GM12878 (cell line): ENCODE results near the gene SON. TPM values are rescaled to one million over a fixed set of nuclear protein-coding genes. Genes with fewer than 3 reads are reported as not detected.

Experiments
- ATAC-seq: fragments of 200-7000 bp; cut with Tn5 transposase; 3 replicates; pipeline ENCODE4 v1.9.1; 2020; ENCODE audit warnings: mild to moderate bottlenecking, moderate library complexity
- BruUV-seq: library from RNA; stranded (reverse); fragments of 400-500 nt; replicated peaks from 2 replicates; lab custom pipeline; 2021; lab: Mats Ljungman, UMichigan
- CTCF ChIA-PET: fragments of 300-600 bp; sonication (Branson Sonifier 250); formaldehyde crosslinking; extraction: SDS; loops from one replicate; lab custom pipeline; 2021; ENCODE audit warnings: inconsistent platforms; lab: Yijun Ruan, JAX
- POLR2A ChIA-PET: fragments of 350-600 bp; formaldehyde crosslinking; extraction: SDS; loops from one replicate; lab custom pipeline; 2021; ENCODE audit warnings: inconsistent platforms; lab: Charles Lee
- RAD21 ChIA-PET: fragments of 300-600 bp; sonication (Branson Sonifier 250); formaldehyde crosslinking; loops from one replicate; lab custom pipeline; 2023; ENCODE audit warnings: antibody characterized with exemption; ENCODE audit not compliant: unreplicated experiment; lab: Charles Lee
- SMC1A ChIA-PET: fragments of 300-600 bp; sonication (Branson Sonifier 250); formaldehyde crosslinking; loops from one replicate; lab custom pipeline; 2023; ENCODE audit not compliant: unreplicated experiment, uncharacterized antibody; lab: Charles Lee
- DNase-seq: peaks from one replicate; pipeline ENCODE4 v3.0.0-alpha.2; 2011; ENCODE audit warnings: low read depth, low spot score
- FAIRE-seq: peaks from 3 replicates; lab custom pipeline; 2011; peaks lifted over from hg19 to GRCh38; lab: Jason Lieb, UNC
- H2AFZ ChIP-seq: 2 replicates; pipeline ENCODE4 v1.6.0; 2011; ENCODE audit warnings: low read depth, low read length, control low read depth; ENCODE audit not compliant: control insufficient read depth
- H3K27ac ChIP-seq: 2 replicates; pipeline ENCODE4 v1.5.1; 2011; ENCODE audit warnings: control low read depth; ENCODE audit not compliant: control insufficient read depth, insufficient read depth
- H3K27me3 ChIP-seq, 2 experiments: replicated peaks in 1 of 2; 2 replicates each; pipeline versions ENCODE4 v1.6.0 to v1.6.1; 2011; ENCODE audit warnings: low read length in 1 of 2; ENCODE audit not compliant: control insufficient read depth in 2 of 2, insufficient read depth in 2 of 2
- H3K36me3 ChIP-seq, 2 experiments: 2 replicates each; pipeline ENCODE4 v1.5.1; 2011; ENCODE audit warnings: low read length in 1 of 2; ENCODE audit not compliant: control insufficient read depth in 2 of 2, insufficient read depth in 2 of 2
- H3K4me1 ChIP-seq: 2 replicates; pipeline ENCODE4 v1.6.1; 2011; ENCODE audit warnings: mild to moderate bottlenecking, low read length, moderate library complexity, mixed read lengths; ENCODE audit not compliant: control insufficient read depth, insufficient read depth
- H3K4me2 ChIP-seq: 2 replicates; pipeline ENCODE4 v1.6.0; 2011; ENCODE audit warnings: control low read depth; ENCODE audit not compliant: control insufficient read depth, insufficient read depth
- H3K4me3 ChIP-seq: fragments of 200-600 bp; sonication (generic); 2 replicates; pipeline ENCODE4 v1.5.1; 2016
- H3K79me2 ChIP-seq: 2 replicates; pipeline ENCODE4 v1.6.0; 2011; ENCODE audit warnings: low read length; ENCODE audit not compliant: control insufficient read depth, insufficient read depth
- H3K9ac ChIP-seq: 2 replicates; pipeline ENCODE4 v1.8.0; 2011; ENCODE audit warnings: low read length, control low read depth, mixed read lengths; ENCODE audit not compliant: control insufficient read depth, insufficient read depth
- H3K9me3 ChIP-seq: replicated peaks from 3 replicates; pipeline ENCODE4 v1.5.1; 2011; ENCODE audit warnings: mild to moderate bottlenecking, low read length; ENCODE audit not compliant: control insufficient read depth, insufficient read depth
- H4K20me1 ChIP-seq: 2 replicates; pipeline ENCODE4 v1.6.0; 2011; ENCODE audit not compliant: control insufficient read depth, insufficient read depth
- BMI1 ChIP-seq: fragments of 450-650 bp; IDR thresholded peaks from 2 replicates; pipeline ENCODE4 v1.6.1; 2016; ENCODE audit warnings: mild to moderate bottlenecking, moderate library complexity, borderline replicate concordance
- CREM ChIP-seq: IDR thresholded peaks from 2 replicates; pipeline ENCODE4 v1.6.1; 2014; ENCODE audit warnings: antibody characterized with exemption, low read depth
- HSF1 ChIP-seq: fragments of 150-350 bp; IDR thresholded peaks from 2 replicates; pipeline ENCODE4 v1.6.1; 2014; ENCODE audit warnings: mild to moderate bottlenecking, low read depth, low read length
- IKZF1 ChIP-seq: fragments of 450-650 bp; conservative IDR thresholded peaks from 2 replicates; pipeline ENCODE4 v1.6.1; 2017; ENCODE audit warnings: antibody characterized with exemption, mild to moderate bottlenecking
- MYB ChIP-seq: fragments of 150-350 bp; IDR thresholded peaks from 2 replicates; pipeline ENCODE4 v1.6.1; 2014; ENCODE audit warnings: mild to moderate bottlenecking, low read depth, low read length, borderline replicate concordance
- NR2C2 ChIP-seq: IDR thresholded peaks from 2 replicates; pipeline ENCODE4 v1.6.1; 2011; ENCODE audit warnings: borderline replicate concordance, low read depth; ENCODE audit not compliant: control insufficient read depth, insufficient read length
- RAD51 ChIP-seq: fragments of 450-650 bp; IDR thresholded peaks from 2 replicates; pipeline ENCODE4 v1.6.1; 2016; ENCODE audit warnings: moderate library complexity, mild to moderate bottlenecking, inconsistent platforms
- RBBP5 ChIP-seq: fragments of 200-600 bp; sonication (generic); conservative IDR thresholded peaks from 2 replicates; pipeline ENCODE4 v1.6.1; 2016
- REST ChIP-seq: IDR thresholded peaks from 2 replicates; pipeline ENCODE4 v1.6.1; 2012; ENCODE audit warnings: mild to moderate bottlenecking, low read depth, low read length
- RFX5 ChIP-seq: IDR thresholded peaks from 2 replicates; pipeline ENCODE4 v1.6.1; 2011; ENCODE audit warnings: low read depth, low read length, improper control_type of control experiment
- SIN3A ChIP-seq: IDR thresholded peaks from 2 replicates; pipeline ENCODE4 v1.6.1; 2012; ENCODE audit warnings: low read depth, low read length, improper control_type of control experiment
- SREBF2 ChIP-seq: IDR thresholded peaks from 2 replicates; pipeline ENCODE4 v1.6.1; 2012; ENCODE audit warnings: mild to moderate bottlenecking, low read length
- WGBS: methylation state at CpG from one replicate; pipeline ENCODE4 v1.1.6; 2016; ENCODE audit warnings: low lambda C conversion rate; ENCODE audit not compliant: insufficient replicate concordance, insufficient coverage; ENCODE audit errors: missing lambda C conversion rate; 5-methylcytosine and 5-hydroxymethylcytosine counted together
- in situ Hi-C: fragments of 300-500 bp; cut with MboI; formaldehyde crosslinking; loops from 9 replicates; pipeline ENCODE4 v1.14.3; 2018; ENCODE audit warnings: mixed read lengths
- intact Hi-C: fragments of 100-400 bp; cut with micrococcal nuclease; formaldehyde crosslinking; loops from one replicate; pipeline ENCODE4 v1.14.2; 2022; ENCODE audit not compliant: unreplicated experiment
- polyA plus RNA-seq, 11 experiments: library from polyadenylated mRNA; depleted of rRNA in 4 of 11; unstranded in 6 of 11; stranded (reverse) in 5 of 11; fragments of >200 nt; fragmentation: Nextera tagmentation in 4 of 11; fragmentation: Illumina TruSeq in 1 of 11; extraction: Ambion mirVana in 4 of 11; extraction: Trizol in 1 of 11; gene quantifications; 1 replicate in 1 of 11; 2 replicates in 10 of 11; pipeline versions ENCODE4 v1.2.1 to v1.2.3, GENCODE V29; 2011 to 2016; ENCODE audit warnings: inconsistent platforms in 2 of 11, missing spikeins in 2 of 11, low read depth in 1 of 11
- total RNA-seq, 4 experiments: library from RNA; depleted of rRNA in 3 of 4; stranded (reverse); fragments of >200 nt in 3 of 4; fragmentation: Illumina TruSeq in 1 of 4; extraction: Trizol in 1 of 4; gene quantifications; 2 replicates each; pipeline versions ENCODE4 v1.2.1 to v1.2.3, GENCODE V29; 2013 to 2021

The SON gene
- total and polyA plus RNA-seq, 10 of the 15 experiments (the other 5 are each of a cell fraction or from before 2014, with no cell fraction given): 95.7 to 788 (median 251) TPM

- Histone ChIP-seq H3K9ac (no peak overlapping the region), H3K4me3 (no peak overlapping the region)
- SMC1A ChIA-PET: interaction anchor here (0.7 to 2.3 kb wide), 3 partner anchors 8 to 51 kb away, joined by 3 to 8 read pairs (median 4); no protein-coding TSS in a partner anchor
- POLR2A ChIA-PET: no interaction called here
- no TSS peak for BruUV-seq
- 54% methylated on average over 1 of the region's 1 CpG for WGBS
- no peak for DNase-seq
- TF ChIP-seq SREBF2 (no peak), SIN3A (no peak), BMI1 (no peak), HSF1 (no peak), NR2C2 (no peak), RBBP5 (no peak), MYB (no peak), IKZF1 (no peak), RFX5 (no peak), REST (no peak), RAD51 (no peak), CREM (no peak)
- TF ChIP-seq, all 136 proteins: peak for 0
- Histone ChIP-seq H3K79me2 (no peaks in the 10 kb centered on the region), H3K36me3 (0 out of 4 replicates have a peak, but pooled peaks cover 0 to 5% of the 10 kb centered on the region in 2 experiments), H3K4me1 (no peaks in the 10 kb centered on the region), H4K20me1 (no peaks in the 10 kb centered on the region), H2AFZ (no peak overlapping the region), H3K9me3 (no peaks in the 10 kb centered on the region), H3K4me2 (no peak overlapping the region), H3K27ac (no peak overlapping the region), H3K27me3 (no peaks in the 10 kb centered on the region)
- intact Hi-C loops (no loop called here), in situ Hi-C loops (no loop called here)
- ChIA-PET CTCF (interaction anchor here (0.7 to 0.9 kb wide), 2 partner anchors 89 to 145 kb away, joined by 3 read pairs; no protein-coding TSS in a partner anchor), RAD21 (interaction anchor here (1.4 kb wide), 1 partner anchor 20 kb away, joined by 4 read pairs; the partner anchor contains the start of gene DONSON)
- FAIRE-seq (no peak), ATAC-seq (no peak)
Observed at GRCh38 chr21:33608559-33608958, 65.7 kb downstream of the SON start.
